HFF-Myc (cell line): ENCODE results near the gene SOX5.

Experiments
- DNase-seq: peaks from one replicate; pipeline ENCODE4 v3.0.0-alpha.2; 2011; ENCODE audit warnings: low read depth; ENCODE audit errors: extremely low read depth
- H3K4me3 ChIP-seq: replicated peaks from 2 replicates; pipeline ENCODE4 v1.5.1; 2011; ENCODE audit warnings: low read depth, mild to moderate bottlenecking, control low read depth, low read length
- TF ChIP-seq, protein P1 (sequence below): IDR thresholded peaks from 2 replicates; pipeline ENCODE4 v1.5.1; 2012; ENCODE audit warnings: mild to moderate bottlenecking, low read depth, low read length, control low read depth; ENCODE audit errors: missing control alignments

SOX5 gene

GRCh38 chr12:23671881-23672280 lies 277.6 kb downstream of the SOX5 start:
- DNase-seq: no peak
- TF ChIP-seq, protein P1, sequence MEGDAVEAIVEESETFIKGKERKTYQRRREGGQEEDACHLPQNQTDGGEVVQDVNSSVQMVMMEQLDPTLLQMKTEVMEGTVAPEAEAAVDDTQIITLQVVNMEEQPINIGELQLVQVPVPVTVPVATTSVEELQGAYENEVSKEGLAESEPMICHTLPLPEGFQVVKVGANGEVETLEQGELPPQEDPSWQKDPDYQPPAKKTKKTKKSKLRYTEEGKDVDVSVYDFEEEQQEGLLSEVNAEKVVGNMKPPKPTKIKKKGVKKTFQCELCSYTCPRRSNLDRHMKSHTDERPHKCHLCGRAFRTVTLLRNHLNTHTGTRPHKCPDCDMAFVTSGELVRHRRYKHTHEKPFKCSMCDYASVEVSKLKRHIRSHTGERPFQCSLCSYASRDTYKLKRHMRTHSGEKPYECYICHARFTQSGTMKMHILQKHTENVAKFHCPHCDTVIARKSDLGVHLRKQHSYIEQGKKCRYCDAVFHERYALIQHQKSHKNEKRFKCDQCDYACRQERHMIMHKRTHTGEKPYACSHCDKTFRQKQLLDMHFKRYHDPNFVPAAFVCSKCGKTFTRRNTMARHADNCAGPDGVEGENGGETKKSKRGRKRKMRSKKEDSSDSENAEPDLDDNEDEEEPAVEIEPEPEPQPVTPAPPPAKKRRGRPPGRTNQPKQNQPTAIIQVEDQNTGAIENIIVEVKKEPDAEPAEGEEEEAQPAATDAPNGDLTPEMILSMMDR: no peak
- H3K4me3 ChIP-seq: no peak overlapping the region

DNA sequence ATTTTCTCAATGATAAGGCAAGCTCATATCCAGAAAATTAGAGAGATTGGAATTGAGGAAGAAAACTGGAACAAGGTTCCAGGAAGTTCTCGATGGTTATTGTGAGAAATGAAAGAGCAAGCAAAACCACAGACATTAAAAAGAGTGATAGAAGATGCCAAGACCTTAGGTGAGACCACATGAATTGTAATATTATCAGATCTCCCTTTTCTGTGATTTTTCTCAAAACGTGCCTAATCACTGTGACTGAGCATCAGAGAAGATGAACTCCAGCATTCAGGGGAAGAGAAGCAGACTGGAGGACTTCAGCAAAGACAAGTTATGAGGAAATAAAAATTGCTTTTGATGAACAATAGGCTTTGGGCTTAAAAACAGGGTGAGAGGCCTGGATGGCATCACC lies 278.8 kb downstream of the SOX5 start:
- TF ChIP-seq, protein P1: no peak
- no peak for DNase-seq
- no peak overlapping the region for H3K4me3 ChIP-seq

GRCh38 chr12:23669691-23670090 lies 279.8 kb downstream of the SOX5 start:
- H3K4me3 ChIP-seq: no peak overlapping the region
- no peak for DNase-seq
- TF ChIP-seq, protein P1: no peak

DNA sequence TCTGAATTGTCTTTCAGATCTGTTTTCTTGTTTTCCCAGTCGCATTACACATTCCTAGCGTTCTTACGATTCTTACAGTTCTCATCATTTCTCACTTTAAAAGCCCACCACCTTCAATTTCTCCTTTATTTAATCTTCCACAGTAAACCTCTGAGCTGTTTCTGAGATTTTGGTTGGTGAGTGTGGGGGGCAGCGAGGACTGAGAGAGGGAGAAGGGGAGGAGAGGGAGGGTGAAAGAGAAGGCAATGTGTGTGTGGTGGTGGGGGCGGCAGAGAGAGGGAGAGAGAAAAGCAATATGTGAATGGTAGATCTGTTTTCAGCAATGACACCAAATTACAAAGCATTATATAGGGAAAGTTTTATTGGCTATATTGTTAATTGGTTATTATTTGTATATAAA lies 282.6 kb downstream of the SOX5 start:
- TF ChIP-seq, protein P1: no peak
- no peak overlapping the region for H3K4me3 ChIP-seq
- DNase-seq: no peak

GRCh38 chr12:23662966-23663365 lies 286.5 kb downstream of the SOX5 start:
- H3K4me3 ChIP-seq: no peak overlapping the region
- TF ChIP-seq, protein P1: no peak
- no peak for DNase-seq

DNA sequence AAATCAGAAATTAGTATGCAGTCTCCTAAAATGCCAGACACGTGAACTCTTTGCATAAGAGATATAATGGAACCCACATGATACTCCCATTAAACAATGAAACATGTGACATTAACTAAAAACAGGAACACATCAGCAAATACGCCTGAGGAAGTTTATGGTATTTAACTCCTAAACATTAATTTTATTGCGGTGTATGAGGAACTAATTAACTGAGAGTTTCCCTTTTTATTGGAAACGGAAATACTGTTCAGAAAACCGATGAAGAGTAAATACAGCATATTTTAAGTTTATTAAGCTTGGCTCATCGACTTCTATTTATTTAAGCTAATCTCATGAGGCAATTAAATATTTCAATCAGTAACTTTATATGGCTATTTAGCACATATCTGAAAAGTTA lies 290.3 kb downstream of the SOX5 start:
- TF ChIP-seq, protein P1: no peak
- H3K4me3 ChIP-seq: no peak overlapping the region
- DNase-seq: no peak

GRCh38 chr12:23657598-23657997 lies 291.9 kb downstream of the SOX5 start:
- no peak for DNase-seq
- TF ChIP-seq, protein P1: no peak
- H3K4me3 ChIP-seq: no peak overlapping the region
